Suppressor macrophage (primary cell): ENCODE measurements around the gene OR4C13.
"Not testable (repeated sequence)": the region's sequence is repeated elsewhere in the genome, so short reads cannot be mapped to it uniquely, and the experiment has no call there.

ENCODE experiments used
- DNase-seq, 4 experiments: peaks; one replicate each; pipeline ENCODE4 v3.0.0-alpha.2; 2020 to 2022
- total RNA-seq, 17 experiments: gene quantifications; one replicate each; lab custom pipeline; 2026; ENCODE audit warnings: mixed read lengths in 6 of 17, inconsistent platforms in 3 of 17; lab: John Stamatoyannopoulos, UW

Gene OR4C13
- total RNA-seq: 0 to 0.55 (median 0) reads per million in 17 experiments

- no peak for DNase-seq
These were observed at the start of gene OR4C13 for GRCh38 chr11:49952091-49952490. Gene OR4C13, plus strand, starts transcription at chr11:49952391. Its CDS starts 32 bp downstream, at chr11:49952423.

- DNase-seq: not testable (repeated sequence)
These were observed 40.7 kb upstream of the OR4C13 start for GRCh38 chr11:49911516-49911915.

GRCh38 chr11:49948701-49949100 lies 3.5 kb upstream of the OR4C13 start:
- DNase-seq: not testable (repeated sequence)

DNA sequence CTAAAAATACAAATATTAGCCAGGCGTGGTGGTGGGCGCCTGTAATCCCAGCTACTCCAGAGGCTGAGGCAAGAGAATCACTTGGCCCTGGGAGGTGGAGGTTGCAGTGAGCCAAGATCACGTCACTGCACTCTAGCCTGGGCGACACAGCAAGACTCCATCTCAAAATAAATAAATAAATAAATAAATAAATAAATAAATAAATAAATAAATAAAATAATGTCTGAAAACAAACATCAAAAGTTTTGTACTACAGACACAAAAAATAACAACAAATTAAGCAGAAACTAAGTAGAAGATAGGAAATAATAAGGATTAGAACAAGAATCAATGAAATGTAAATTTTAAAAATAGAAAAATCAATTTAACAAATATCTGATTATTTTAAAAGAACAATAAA lies 21.2 kb downstream of the OR4C13 start:
- DNase-seq: not testable (repeated sequence)

DNA sequence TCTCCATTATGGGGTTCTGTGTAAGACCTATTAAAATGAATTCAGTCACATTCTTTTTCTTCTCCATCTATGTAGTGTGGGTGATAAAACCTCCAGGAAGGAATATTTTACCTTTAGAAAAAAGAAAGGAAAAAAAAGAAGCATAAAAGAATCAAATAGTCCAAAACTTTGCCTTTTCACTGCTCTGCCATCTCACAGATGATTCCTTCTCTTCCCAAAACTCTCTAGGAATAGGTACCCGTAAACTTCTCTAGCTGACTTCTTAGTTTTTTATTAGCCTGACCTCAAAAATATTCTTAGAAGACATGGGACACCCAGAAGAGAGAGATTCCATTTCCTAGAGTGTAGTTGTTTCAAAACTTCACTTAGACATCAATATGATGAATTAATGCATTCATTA lies 30.2 kb downstream of the OR4C13 start, which contains the start of gene OR4C12:
Gene OR4C12 (minus strand): TSS at position 101 of the 400 bp plus-strand sequence. CDS start 34 bp downstream, at position 67.
- not testable (repeated sequence) for DNase-seq

- peak; percentile 58 to 69 (median 62) for DNase-seq
These were observed 43.4 kb downstream of the OR4C13 start for GRCh38 chr11:49995565-49995964.
